Measurements from ENCODE around the gene ASCL3.
"Not testable (repeated sequence)": the region's sequence is repeated elsewhere in the genome, so short reads cannot be mapped to it uniquely, and the experiment has no call there.

Gene ASCL3

GRCh38 chr11:8908099-8908498, 34.7 kb downstream of the ASCL3 start:
- DNase-seq: no peak

DNA sequence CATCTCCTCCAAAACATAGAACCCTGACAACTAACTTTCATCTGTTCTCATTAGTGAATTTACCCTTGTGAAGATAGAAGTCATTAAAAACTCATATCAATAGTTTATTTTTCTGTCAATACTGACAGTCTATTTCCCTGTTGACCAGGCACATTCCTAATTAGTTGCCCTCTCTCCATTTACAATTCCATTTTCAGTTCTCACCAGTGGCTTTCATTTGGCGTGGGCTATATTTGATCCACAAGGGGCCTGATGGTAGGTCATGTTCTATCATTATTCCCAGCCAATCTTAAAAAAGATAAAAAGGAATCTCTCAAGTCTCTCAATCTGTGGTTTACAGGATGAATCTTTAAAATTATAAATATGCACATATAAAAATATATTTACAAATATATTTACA, 35.7 kb downstream of the ASCL3 start:
- no peak for DNase-seq

- DNase-seq: no peak
Measured at GRCh38 chr11:8905528-8906165, 37.2 kb downstream of the ASCL3 start.

DNA sequence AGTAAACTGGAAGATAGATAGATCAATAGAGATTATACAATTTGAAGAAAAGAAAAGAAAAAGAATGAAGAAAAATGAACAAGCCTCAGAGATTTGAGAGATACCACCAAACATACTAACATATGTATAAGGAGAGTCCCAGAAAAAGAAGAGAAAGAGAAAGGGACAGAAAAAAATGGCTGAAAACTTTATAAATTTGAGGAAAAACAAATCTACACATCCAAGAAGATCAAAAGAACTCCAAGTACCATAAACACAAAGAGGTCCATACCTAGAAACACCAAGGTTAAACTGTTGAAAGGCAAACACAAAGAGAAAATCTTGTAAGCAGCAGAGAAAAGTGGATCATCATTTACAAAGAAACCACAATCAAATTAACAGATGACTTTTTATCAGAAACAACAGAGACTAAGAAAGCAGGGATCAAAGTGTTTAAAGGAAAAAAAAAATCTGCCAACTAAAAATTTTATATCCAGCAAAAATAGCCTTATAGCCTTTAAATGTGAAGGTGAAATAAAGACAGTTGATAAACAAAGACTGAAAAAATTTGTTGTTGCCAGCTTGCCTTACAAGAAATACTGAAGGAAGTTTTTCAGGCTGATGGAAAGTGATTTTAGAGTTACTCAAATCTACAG, 43.6 kb downstream of the ASCL3 start:
- DNase-seq: no peak

DNA sequence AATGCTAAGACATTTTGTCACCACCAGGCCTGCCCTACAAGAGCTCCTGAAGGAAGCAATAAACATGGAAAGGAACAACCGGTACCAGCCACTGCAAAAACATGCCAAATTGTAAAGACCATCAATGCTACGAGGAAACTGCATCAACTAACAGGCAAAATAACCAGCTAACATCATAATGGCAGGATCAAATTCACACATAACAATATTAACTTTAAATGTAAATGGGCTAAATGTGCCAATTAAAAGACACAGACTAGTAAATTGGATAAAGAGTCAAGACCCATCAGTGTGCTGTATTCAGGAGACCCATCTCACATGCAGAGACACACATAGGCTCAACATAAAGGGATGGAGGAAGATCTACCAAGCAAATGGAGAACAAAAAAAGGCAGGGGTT, 51.6 kb downstream of the ASCL3 start:
- DNase-seq: not testable (repeated sequence)

Data from KG1 (cell line).